ENCODE results near the gene SULT1E1.

DNA sequence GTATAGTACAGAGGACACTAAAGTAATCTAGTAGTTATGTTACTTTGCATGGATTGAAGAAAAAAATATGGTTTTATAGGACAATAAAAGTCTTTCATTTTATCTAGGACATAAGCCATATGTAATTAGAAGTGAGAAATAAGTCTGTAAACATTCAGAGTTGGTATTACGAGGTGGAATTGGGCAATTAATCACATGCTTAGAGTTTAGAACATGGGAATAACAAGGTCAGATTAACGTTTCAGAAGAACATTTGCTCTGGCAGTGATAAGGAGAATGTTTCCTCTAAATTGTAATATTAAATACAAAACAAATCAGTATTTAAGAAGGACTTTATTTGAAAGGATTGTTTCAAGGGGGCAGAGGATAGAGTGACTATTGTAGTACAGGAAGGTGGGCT, 15.6 kb upstream of the SULT1E1 start:
- TF ChIP-seq CTCF (conservative IDR thresholded peaks at IDR 0.05 in 1 of 2, IDR thresholded peaks at IDR 0.05 in 1 of 2; ENCODE audit: low read depth in 1 of 2, low read length in 2 of 2) (no peak), EZH2 (IDR thresholded peaks at IDR 0.05; ENCODE audit: low read length, missing control alignments) (no peak)
